ENCODE results near the gene GPR162. TPM values are rescaled to one million over a fixed set of nuclear protein-coding genes. Genes with fewer than 3 reads are reported as not detected.
A peak's percentile ranks its signal among the peaks of the same experiment; 100 is the strongest.

Gene GPR162, protein sequence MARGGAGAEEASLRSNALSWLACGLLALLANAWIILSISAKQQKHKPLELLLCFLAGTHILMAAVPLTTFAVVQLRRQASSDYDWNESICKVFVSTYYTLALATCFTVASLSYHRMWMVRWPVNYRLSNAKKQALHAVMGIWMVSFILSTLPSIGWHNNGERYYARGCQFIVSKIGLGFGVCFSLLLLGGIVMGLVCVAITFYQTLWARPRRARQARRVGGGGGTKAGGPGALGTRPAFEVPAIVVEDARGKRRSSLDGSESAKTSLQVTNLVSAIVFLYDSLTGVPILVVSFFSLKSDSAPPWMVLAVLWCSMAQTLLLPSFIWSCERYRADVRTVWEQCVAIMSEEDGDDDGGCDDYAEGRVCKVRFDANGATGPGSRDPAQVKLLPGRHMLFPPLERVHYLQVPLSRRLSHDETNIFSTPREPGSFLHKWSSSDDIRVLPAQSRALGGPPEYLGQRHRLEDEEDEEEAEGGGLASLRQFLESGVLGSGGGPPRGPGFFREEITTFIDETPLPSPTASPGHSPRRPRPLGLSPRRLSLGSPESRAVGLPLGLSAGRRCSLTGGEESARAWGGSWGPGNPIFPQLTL
- total RNA-seq, result 0.20 and 0.87 TPM in 2 replicates

- peak; percentile 44 to 47 for DNase-seq (ENCODE audit: low read depth in 2 of 2)
Observed at GRCh38 chr12:6821591-6822425, at the start of gene GPR162. Gene GPR162, plus strand, starts transcription at chr12:6821821. Its CDS starts 2,078 bp downstream, at chr12:6823899.

DNA sequence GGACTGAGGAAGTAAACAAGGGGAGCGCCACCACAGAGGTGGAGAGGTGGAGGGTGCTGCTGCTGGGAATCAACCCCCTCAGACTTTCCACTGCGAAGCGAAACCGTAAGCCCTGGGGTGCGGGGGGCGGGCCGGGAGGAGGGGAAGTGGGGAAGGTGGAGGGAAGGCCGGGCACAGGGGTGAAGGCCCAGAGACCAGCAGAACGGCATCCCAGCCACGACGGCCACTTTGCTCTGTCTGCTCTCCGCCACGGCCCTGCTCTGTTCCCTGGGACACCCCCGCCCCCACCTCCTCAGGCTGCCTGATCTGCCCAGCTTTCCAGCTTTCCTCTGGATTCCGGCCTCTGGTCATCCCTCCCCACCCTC, 49.3 kb upstream of the GPR162 start, which contains the start of gene LAG3:
Gene LAG3, plus strand, starts transcription at position 190 of the 365 bp plus-strand sequence. CDS start 333 bp downstream, outside the sequence.
- DNase-seq (ENCODE audit: low read depth in 2 of 2), result no peak

- DNase-seq (ENCODE audit: low read depth in 2 of 2), result no peak
Observed at GRCh38 chr12:6772726-6773589, 48.7 kb upstream of the GPR162 start.

GRCh38 chr12:6773590-6774351, 47.9 kb upstream of the GPR162 start:
- no peak for DNase-seq (ENCODE audit: low read depth in 2 of 2)

DNA sequence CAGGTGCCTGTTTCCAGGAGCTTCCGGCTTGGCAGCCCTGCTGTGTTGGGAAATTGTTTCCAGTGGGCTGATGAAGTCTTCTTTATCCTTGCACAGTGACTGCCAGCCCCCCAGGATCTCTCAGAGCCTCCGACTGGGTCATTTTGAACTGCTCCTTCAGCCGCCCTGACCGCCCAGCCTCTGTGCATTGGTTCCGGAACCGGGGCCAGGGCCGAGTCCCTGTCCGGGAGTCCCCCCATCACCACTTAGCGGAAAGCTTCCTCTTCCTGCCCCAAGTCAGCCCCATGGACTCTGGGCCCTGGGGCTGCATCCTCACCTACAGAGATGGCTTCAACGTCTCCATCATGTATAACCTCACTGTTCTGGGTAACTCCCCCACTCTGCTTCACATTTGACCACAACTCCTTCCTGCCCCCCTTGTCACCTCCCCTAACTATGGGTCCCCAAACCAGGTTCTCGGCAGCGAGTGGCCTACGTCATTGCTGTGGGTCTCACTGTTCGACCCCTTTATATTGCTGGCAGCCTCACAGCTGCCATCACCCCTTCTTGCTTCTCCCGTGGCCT, 47.0 kb upstream of the GPR162 start:
- no peak for DNase-seq (ENCODE audit: low read depth in 2 of 2)

DNA sequence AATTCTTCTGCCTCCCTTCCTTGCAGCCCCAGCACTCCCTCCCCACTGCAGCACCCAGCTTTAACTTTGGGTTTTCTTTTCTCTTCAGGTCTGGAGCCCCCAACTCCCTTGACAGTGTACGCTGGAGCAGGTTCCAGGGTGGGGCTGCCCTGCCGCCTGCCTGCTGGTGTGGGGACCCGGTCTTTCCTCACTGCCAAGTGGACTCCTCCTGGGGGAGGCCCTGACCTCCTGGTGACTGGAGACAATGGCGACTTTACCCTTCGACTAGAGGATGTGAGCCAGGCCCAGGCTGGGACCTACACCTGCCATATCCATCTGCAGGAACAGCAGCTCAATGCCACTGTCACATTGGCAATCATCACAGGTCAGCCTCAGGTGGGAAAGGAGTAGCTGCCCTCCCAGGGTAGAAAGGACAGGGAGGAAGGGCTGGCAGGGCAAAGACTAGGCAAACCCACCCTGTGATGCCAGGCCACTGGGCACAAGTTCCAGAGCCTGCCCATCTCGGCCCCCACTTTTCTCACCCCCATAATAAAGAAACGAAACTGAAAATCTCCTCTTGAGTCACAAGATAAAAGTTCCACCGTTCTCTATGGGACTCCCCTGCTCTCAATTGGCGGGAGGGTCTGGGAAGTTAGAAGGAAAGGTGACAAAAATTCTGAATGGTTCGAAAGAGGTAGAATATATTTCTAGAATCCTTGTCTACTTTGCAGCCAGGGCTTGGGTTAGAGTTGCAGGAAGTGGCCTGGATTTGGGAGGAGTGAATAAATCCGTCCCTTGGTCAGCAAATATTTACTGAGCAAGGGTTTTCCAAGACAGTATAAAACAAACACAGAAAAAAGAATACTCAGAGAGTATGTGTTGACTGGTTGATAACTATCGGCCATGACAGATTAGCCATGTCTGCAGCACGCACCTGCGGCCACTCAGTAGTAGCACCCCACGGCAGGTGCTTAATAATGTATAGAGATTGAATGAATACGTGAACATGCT, 46.1 kb upstream of the GPR162 start:
- no peak for DNase-seq (ENCODE audit: low read depth in 2 of 2)

DNA sequence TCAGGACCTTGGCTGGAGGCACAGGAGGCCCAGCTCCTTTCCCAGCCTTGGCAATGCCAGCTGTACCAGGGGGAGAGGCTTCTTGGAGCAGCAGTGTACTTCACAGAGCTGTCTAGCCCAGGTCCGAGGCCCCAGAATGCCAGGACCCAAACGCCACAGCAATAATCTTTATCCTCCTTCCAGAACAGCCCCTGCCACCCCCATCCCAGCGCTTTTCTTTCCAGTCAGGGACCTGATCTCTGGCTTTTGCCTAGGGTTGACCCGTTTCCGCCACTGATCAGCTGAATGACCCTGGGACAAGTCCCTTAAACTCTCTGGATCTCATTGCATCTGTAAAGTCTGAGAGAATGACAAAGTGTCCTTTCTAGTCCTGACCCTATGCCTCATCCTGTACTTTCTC, 44.2 kb upstream of the GPR162 start:
- no peak for DNase-seq (ENCODE audit: low read depth in 2 of 2)

- DNase-seq (ENCODE audit: low read depth in 2 of 2), result no peak
Observed at GRCh38 chr12:6778217-6778573, 43.4 kb upstream of the GPR162 start.

GRCh38 chr12:6778574-6779550, 42.8 kb upstream of the GPR162 start:
- peak; percentile 90 to 95 for DNase-seq (ENCODE audit: low read depth in 2 of 2)

- DNase-seq (ENCODE audit: low read depth in 2 of 2), result no peak
Observed at GRCh38 chr12:6779708-6780432, 41.8 kb upstream of the GPR162 start.

- DNase-seq (ENCODE audit: low read depth in 2 of 2), result no peak
Observed at GRCh38 chr12:6780573-6780972, 41.0 kb upstream of the GPR162 start.

DNA sequence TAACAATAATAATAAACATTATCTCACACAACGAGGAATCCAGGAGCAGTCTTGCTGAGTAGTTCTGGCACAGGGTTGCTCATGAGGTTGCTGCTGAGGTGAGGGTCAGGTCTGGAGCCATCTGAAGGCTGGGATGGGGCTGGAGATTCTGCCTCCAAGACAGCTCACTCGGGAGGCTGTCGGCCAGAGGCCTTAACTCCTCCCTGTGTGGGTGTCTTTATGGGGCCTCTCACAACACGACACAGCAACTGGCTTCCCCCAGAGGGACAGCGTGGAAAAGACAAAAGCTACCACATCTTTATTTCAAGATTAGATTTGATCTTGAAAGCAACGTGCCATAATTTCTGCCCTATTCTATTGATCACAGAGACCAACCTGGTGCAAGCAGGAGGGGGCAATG, 39.5 kb upstream of the GPR162 start:
- no peak for DNase-seq (ENCODE audit: low read depth in 2 of 2)

- no peak for DNase-seq (ENCODE audit: low read depth in 2 of 2)
Observed at GRCh38 chr12:6782850-6783566, 38.6 kb upstream of the GPR162 start.

DNA sequence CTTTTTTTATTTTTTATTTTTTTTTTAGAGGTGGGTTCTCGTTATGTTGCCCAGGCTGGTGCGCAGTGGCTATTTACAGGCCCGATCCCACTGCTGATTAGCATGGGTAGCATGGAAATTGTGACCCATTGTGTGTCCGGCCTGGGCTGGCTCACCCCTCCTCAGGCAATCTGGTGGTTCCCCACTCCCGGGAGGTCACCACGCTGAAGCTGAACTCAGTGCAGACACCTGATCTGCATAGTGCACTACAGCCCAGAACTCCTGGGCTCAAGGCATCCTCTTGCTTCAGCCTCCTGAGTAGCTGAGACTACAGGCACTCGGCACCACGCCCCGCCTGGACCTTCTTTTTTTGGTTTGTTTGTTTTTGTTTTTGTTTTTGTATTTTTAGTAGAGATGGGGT, 37.8 kb upstream of the GPR162 start:
- no peak for DNase-seq (ENCODE audit: low read depth in 2 of 2)

- DNase-seq (ENCODE audit: low read depth in 2 of 2), result no peak
Observed at GRCh38 chr12:6784296-6784695, 37.3 kb upstream of the GPR162 start.

DNA sequence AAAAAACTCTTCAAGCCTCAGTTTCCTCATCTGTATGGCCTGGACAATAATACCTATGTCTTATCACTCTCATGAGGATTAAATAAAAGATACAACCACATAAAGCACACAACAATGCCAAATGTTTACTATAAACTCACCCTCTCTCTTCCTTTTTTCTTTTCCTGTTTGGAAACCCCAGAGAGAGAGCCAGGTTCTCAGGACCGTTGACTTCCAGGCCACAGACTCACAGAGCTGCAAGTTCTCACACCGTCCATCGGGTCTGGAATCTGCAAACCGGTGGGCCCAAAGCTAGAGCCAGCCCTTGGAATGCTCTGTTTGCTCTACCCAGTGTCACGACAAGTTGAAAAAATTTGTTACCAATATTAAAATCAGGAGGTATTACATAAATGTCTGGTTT, 36.9 kb upstream of the GPR162 start:
- DNase-seq (ENCODE audit: low read depth in 2 of 2), result peak; percentile 48 to 59
